Endothelial cell of umbilical vein (primary cell): ENCODE measurements around the gene ZNF628. TPM values are rescaled to one million over a fixed set of nuclear protein-coding genes. Genes with fewer than 3 reads are reported as not detected.

Source experiments
- BruUV-seq: library from RNA; stranded (reverse); fragments of 400-500 nt; replicated peaks from 2 replicates; lab custom pipeline; 2021; lab: Mats Ljungman, UMichigan
- CTCF ChIA-PET: fragments of 300-600, 350-600 bp; sonication (Branson Sonifier 250); formaldehyde crosslinking; loops from one replicate; lab custom pipeline; 2021; ENCODE audit warnings: antibody characterized with exemption, inconsistent platforms; lab: Charles Lee
- POLR2A ChIA-PET: fragments of 300-600, 350-600 bp; sonication (Branson Sonifier 250); formaldehyde crosslinking; loops from one replicate; lab custom pipeline; 2021; ENCODE audit warnings: antibody characterized with exemption, inconsistent platforms; lab: Charles Lee
- DNase-seq: peaks from one replicate; pipeline ENCODE4 v3.0.0-alpha.2; 2011; ENCODE audit warnings: low read depth, low spot score
- FAIRE-seq: peaks from 2 replicates; lab custom pipeline; 2011; peaks lifted over from hg19 to GRCh38; lab: Jason Lieb, UNC
- H2AFZ ChIP-seq: 2 replicates; pipeline ENCODE4 v1.6.0; 2012; ENCODE audit warnings: low read depth, low read length, control low read depth, inconsistent platforms
- H3K27ac ChIP-seq: 2 replicates; pipeline ENCODE4 v1.5.1; 2011; ENCODE audit warnings: low read depth, mild to moderate bottlenecking, control low read depth, low read length, moderate library complexity; ENCODE audit not compliant: insufficient read depth
- H3K27me3 ChIP-seq, 2 experiments: 2 replicates each; pipeline versions ENCODE4 v1.6.0 to v1.6.1; 2011; ENCODE audit warnings: low read length in 2 of 2, mixed read lengths in 1 of 2; ENCODE audit not compliant: control insufficient read depth in 2 of 2, insufficient read depth in 2 of 2
- H3K36me3 ChIP-seq, 2 experiments: 2 replicates in 1 of 2; 3 replicates in 1 of 2; pipeline ENCODE4 v1.5.1; 2011; ENCODE audit warnings: low read length in 2 of 2, mild to moderate bottlenecking in 1 of 2, moderate library complexity in 1 of 2; ENCODE audit not compliant: control insufficient read depth in 2 of 2, insufficient read depth in 2 of 2; ENCODE audit errors: extremely low read depth in 1 of 2
- H3K4me1 ChIP-seq: 3 replicates; pipeline ENCODE4 v1.5.1; 2011; ENCODE audit warnings: mild to moderate bottlenecking, low read length; ENCODE audit not compliant: control insufficient read depth, insufficient read depth; ENCODE audit errors: extremely low read depth
- H3K4me2 ChIP-seq: 2 replicates; pipeline ENCODE4 v1.6.1; 2011; ENCODE audit warnings: low read length, control low read depth, mixed read lengths; ENCODE audit not compliant: insufficient read depth
- H3K4me3 ChIP-seq, 3 experiments: fragments of 200-600 bp in 1 of 3; sonication (generic), shearing (Covaris generic) in 1 of 3; replicated peaks in 1 of 3; 2 replicates each; pipeline ENCODE4 v1.5.1; 2011 to 2016; ENCODE audit warnings: control low read depth in 3 of 3, low read length in 3 of 3, mild to moderate bottlenecking in 2 of 3, inconsistent platforms in 1 of 3, low read depth in 1 of 3, moderate library complexity in 1 of 3; ENCODE audit not compliant: insufficient read depth in 1 of 3
- H3K79me2 ChIP-seq: 2 replicates; pipeline ENCODE4 v1.6.0; 2012; ENCODE audit warnings: low read length, inconsistent platforms; ENCODE audit not compliant: control insufficient read depth, insufficient read depth
- H3K9ac ChIP-seq: replicated peaks from 2 replicates; pipeline ENCODE3; 2011; ENCODE audit warnings: low read length, control low read depth; ENCODE audit not compliant: insufficient read depth; ENCODE audit errors: extremely low read depth
- H3K9me1 ChIP-seq: replicated peaks from 3 replicates; pipeline ENCODE4 v1.6.0; 2011; ENCODE audit warnings: mild to moderate bottlenecking, low read length; ENCODE audit not compliant: control insufficient read depth, insufficient read depth; ENCODE audit errors: extremely low read depth
- H3K9me3 ChIP-seq: replicated peaks from 2 replicates; pipeline ENCODE4 v1.5.1; 2012; ENCODE audit warnings: low read length, inconsistent platforms; ENCODE audit not compliant: control insufficient read depth, insufficient read depth
- H4K20me1 ChIP-seq: replicated peaks from 2 replicates; pipeline ENCODE3; 2011; ENCODE audit warnings: mild to moderate bottlenecking, low read length; ENCODE audit not compliant: control insufficient read depth, insufficient read depth; ENCODE audit errors: extremely low read depth
- EZH2 ChIP-seq: IDR thresholded peaks from 2 replicates; pipeline ENCODE4 v1.6.1; 2012; ENCODE audit warnings: borderline replicate concordance, low read depth, mild to moderate bottlenecking, moderate library complexity, low read length, inconsistent platforms; ENCODE audit not compliant: severe bottlenecking
- FOS ChIP-seq: IDR thresholded peaks from 2 replicates; pipeline ENCODE4 v1.6.1; 2011; ENCODE audit warnings: mild to moderate bottlenecking, low read length, moderate library complexity, borderline replicate concordance; ENCODE audit not compliant: insufficient read depth
- GATA2 ChIP-seq: IDR thresholded peaks from 2 replicates; pipeline ENCODE4 v1.7.0; 2011; ENCODE audit warnings: low read depth, mild to moderate bottlenecking, moderate library complexity, mixed read lengths, low read length; ENCODE audit not compliant: insufficient read length, insufficient read depth
- JUN ChIP-seq: IDR thresholded peaks from 2 replicates; pipeline ENCODE4 v1.6.1; 2011; ENCODE audit warnings: borderline replicate concordance, low read depth; ENCODE audit not compliant: insufficient read length, insufficient read depth
- MAX ChIP-seq: IDR thresholded peaks from 2 replicates; pipeline ENCODE4 v1.6.1; 2011; ENCODE audit not compliant: insufficient read depth, insufficient read length
- MYC ChIP-seq: IDR thresholded peaks from one replicate; pipeline ENCODE4 v1.6.1; 2011; ENCODE audit warnings: mild to moderate bottlenecking, low read depth, low read length
- POLR2A ChIP-seq: IDR thresholded peaks from 2 replicates; pipeline ENCODE4 v1.6.1; 2012; ENCODE audit warnings: low read depth, mild to moderate bottlenecking, control low read depth, low read length
- POLR2AphosphoS5 ChIP-seq: IDR thresholded peaks from 2 replicates; pipeline ENCODE4 v1.6.1; 2012; ENCODE audit warnings: low read depth, mild to moderate bottlenecking, control low read depth, low read length, moderate library complexity; ENCODE audit not compliant: insufficient read depth
- dilution Hi-C: fragments of 300-500 bp; cut with MboI; formaldehyde crosslinking; loops from one replicate; pipeline ENCODE4 v1.15.0; 2019; ENCODE audit warnings: low sequenced_read_pairs; ENCODE audit not compliant: extremely low pct_ligation_motif_present
- intact Hi-C: fragments of 100-400 bp; cut with micrococcal nuclease; formaldehyde crosslinking; loops from one replicate; pipeline ENCODE4 v1.10.0; 2022
- polyA plus RNA-seq, 4 experiments: library from polyadenylated mRNA; depleted of rRNA in 3 of 4; stranded (reverse) in 3 of 4; unstranded in 1 of 4; fragments of >200 nt; gene quantifications; 2 replicates each; pipeline versions ENCODE4 v1.2.1 to v1.2.3, GENCODE V29; 2011 to 2012; ENCODE audit warnings: missing spikeins in 1 of 4
- total RNA-seq: library from RNA; stranded (reverse); gene quantifications from 2 replicates; pipeline ENCODE4 v1.2.3, GENCODE V29; 2021
- TF ChIP-seq, protein P1 (sequence below), 2 donors: IDR thresholded peaks; 1 replicate in 1 of 2; 2 replicates in 1 of 2; pipeline ENCODE4 v1.5.1; 2011; ENCODE audit warnings: low read length in 2 of 2, mild to moderate bottlenecking in 2 of 2, moderate library complexity in 2 of 2, control low read depth in 1 of 2, inconsistent platforms in 1 of 2, low read depth in 1 of 2; ENCODE audit not compliant: insufficient read depth in 1 of 2; ENCODE audit errors: extremely low read depth in 1 of 2

ZNF628 gene
- total and polyA plus RNA-seq, 2 donors (not counting 3 experiments of a cell fraction or from before 2014, with no cell fraction given), result 2.0 to 10.4 TPM

DNA sequence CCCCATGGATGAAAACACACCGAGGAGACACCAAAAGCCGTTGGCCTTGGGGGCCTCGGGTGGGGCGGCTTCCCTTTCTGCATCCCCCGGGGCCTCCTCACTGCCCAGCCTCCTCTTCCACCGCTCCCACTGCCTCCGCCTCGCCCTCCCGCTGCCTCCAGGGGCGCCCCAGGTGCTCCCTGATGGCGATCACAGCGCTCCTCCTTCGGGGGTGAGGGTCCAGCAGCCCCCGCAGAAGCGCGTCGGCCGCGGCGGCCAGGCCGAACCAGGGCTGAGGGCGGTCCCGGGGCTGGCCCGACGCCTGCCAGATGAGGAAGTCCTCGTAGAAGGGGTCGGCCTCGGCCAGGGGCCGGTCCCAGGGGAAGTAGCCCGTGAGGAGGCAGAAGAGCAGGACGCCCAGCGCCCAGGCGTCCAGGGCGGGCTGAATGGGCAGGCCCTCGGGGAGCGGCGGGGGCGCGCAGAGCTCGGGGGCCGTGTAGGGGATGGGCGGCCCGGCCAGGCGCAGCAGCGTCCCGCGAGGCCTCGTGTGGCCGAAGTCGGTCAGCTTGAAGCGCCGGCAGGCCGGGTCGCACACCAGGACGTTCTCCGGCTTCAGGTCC, 53.3 kb downstream of the ZNF628 start:
- Histone ChIP-seq H3K79me2 (no peaks in the 10 kb centered on the region), H3K9ac (no peak overlapping the region), H3K27ac (no peak overlapping the region), H3K36me3 (no peaks in the 10 kb centered on the region), H3K4me3 (no peak overlapping the region), H2AFZ (no peak overlapping the region), H3K4me1 (no peaks in the 10 kb centered on the region), H3K9me3 (no peaks in the 10 kb centered on the region), H3K4me2 (no peak overlapping the region), H4K20me1 (no peaks in the 10 kb centered on the region), H3K9me1 (no peaks in the 10 kb centered on the region), H3K27me3 (no peaks in the 10 kb centered on the region)
- intact Hi-C loops (no loop called here), dilution Hi-C loops (no loop called here)
- CTCF ChIA-PET, result no interaction called here
- no TSS peak for BruUV-seq
- TF ChIP-seq EZH2 (no peak), JUN (no peak), MYC (no peak), POLR2AphosphoS5 (no peak), MAX (no peak), FOS (no peak), GATA2 (no peak), POLR2A (no peak)
- TF ChIP-seq, protein P1, sequence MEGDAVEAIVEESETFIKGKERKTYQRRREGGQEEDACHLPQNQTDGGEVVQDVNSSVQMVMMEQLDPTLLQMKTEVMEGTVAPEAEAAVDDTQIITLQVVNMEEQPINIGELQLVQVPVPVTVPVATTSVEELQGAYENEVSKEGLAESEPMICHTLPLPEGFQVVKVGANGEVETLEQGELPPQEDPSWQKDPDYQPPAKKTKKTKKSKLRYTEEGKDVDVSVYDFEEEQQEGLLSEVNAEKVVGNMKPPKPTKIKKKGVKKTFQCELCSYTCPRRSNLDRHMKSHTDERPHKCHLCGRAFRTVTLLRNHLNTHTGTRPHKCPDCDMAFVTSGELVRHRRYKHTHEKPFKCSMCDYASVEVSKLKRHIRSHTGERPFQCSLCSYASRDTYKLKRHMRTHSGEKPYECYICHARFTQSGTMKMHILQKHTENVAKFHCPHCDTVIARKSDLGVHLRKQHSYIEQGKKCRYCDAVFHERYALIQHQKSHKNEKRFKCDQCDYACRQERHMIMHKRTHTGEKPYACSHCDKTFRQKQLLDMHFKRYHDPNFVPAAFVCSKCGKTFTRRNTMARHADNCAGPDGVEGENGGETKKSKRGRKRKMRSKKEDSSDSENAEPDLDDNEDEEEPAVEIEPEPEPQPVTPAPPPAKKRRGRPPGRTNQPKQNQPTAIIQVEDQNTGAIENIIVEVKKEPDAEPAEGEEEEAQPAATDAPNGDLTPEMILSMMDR (IDR thresholded peaks at IDR 0.05; ENCODE audit: extremely low read depth in 1 of 2, insufficient read depth in 1 of 2, low read depth in 1 of 2, low read length in 2 of 2), result no peak
- FAIRE-seq (no peak), DNase-seq (no peak)
- POLR2A ChIA-PET, result no interaction called here
